Pons (tissue), 1 donor: ENCODE data around the gene GALNT9.

Source experiments
- DNase-seq: peaks from one replicate; pipeline ENCODE4 v3.0.0-alpha.2; 2016; ENCODE audit warnings: low spot score

GALNT9 gene

DNA sequence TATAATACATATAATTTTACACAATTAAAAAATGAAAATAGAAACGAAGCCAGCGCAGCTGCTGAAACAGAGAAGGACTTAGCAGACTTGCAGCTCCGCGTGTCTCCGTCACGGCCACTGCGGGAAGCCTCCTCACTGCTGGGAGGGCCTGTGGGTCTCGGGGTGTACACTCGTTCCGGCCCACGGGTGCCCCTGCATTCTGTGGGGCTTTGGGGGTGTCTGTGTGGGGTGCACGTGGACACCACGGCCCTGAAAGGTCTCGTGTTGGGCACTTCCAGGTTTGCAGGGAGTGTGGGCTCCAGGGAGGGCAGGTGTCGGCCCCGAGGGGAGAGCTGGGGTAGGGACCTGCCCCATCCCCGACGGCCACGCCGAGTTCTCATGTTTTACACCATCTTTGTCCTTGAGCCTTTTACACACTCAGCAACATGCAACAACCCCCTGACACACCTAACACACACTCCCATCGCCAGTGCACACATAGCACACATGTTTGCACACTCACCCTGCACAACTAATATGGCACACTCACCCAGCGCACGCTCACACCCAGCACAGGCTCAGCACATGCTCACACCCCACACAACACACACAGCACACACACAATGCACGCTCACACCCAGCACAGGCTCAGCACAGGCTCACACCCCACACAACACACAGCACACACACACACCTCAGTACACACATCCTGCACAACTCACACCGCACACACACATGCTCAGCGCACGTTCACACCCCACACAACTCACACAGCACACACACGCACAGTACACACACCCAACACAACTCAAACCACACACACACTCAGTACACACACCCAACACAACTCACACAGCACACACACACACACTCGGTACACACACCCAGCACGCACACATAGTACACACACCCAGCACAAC, 148.5 kb downstream of the GALNT9 start:
- no peak for DNase-seq

DNA sequence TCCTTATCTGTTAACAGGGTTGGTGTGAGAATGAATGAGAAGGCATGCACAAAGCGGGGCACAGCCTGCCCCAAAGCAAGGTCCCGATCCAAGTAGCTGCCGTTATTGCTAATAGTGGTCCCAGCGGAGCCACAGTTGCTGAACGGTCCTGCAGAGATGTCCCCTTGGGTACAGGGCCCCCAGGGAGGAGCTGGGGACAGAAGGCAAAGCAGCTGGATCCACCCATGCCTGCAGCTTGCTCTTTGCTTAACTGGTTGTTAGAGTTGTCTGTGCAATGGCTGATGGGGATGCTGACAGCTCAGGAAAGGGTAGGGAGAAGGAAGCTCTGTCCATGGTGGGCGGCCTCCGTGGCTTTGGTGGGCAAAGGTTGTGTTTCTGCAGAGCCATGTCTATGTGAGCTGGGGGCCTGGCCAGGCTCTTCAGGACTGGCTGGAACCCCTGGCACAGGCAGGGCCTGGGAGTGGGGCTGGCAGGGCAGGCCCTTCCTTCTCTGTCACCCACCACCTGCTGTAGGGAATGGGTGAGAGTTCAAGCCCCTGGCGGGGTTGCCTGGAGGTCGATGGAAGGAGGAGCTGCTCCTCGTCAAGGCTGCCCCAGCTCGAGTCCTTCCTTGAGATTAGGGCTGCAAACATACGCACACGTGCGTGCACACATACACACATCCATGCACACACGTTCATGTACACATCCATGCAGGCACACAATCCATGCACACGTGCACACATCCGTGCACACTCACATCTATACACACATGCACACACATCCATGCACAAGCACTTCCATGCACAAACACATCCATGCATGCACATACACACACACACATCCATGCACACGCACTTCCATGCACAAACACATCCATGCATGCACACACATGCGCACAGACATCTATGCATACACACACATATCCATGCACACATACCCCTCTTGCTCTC, 149.7 kb downstream of the GALNT9 start:
- DNase-seq, result no peak

DNA sequence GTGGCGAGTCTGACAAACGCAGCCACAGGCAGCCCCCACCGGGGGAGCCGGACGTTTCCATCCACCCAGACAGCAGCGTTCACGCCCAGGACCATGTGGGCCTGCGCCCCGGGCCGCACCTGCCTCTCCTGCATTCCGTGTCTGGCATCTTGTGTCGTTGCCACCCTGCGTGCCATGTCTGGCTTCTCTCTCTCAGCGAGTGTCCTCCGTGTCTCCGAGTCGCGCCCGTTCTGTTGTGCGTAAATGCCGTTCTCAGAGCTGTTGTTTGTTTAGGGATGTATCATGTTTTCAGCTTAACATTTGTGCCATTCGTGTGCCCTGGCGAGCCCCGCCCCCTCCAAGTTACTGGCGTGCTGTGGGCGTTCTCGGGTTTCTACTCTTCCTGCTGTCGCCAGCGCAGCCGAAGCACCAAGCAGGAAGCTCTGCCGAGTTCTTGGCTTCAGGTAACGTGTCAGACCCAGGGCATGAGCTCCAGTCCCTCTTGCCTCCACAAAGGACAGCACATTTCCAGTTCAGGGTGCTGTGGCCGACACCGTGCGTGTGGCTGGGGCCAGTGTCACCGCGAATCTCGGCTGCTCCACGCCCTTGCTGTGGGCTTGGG, 150.5 kb downstream of the GALNT9 start:
- no peak for DNase-seq

GRCh38 chr12:132178316-132178715, 151.1 kb downstream of the GALNT9 start:
- no peak for DNase-seq

DNA sequence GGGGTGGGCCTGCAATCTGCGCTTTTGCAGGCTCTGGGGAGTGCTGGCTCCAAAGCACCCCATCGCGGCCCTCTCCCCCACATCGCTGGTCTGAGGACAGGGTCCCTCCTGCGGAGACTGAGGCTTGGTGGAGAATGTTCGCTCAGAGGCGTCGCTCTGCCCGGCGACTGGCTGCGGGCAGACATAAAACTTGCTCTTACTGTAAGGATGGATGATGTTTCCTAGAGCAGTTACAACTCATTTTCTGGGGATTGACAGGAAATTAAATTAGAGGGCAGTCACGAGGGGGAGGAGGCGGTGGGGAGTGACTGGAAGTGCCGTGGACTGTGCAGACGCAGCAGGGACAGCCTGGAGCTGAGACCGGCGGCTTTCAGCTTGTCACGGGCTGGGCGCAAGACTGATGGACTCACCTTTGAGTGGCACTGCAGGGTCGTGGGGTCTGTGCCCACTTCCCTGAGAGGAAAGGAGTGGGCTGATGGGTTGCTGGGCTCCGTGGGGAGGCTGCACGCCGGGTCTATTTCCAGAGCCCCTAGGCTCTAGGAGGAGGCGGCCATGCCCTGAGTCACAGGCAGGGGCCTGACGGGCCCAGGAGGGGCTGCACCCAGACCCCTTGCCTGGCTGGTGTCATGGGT, 152.4 kb downstream of the GALNT9 start:
- DNase-seq, result no peak

- DNase-seq, result no peak
Measured at GRCh38 chr12:132176385-132176919, 152.9 kb downstream of the GALNT9 start.

GRCh38 chr12:132175496-132176384, 153.6 kb downstream of the GALNT9 start:
- DNase-seq, result no peak

DNA sequence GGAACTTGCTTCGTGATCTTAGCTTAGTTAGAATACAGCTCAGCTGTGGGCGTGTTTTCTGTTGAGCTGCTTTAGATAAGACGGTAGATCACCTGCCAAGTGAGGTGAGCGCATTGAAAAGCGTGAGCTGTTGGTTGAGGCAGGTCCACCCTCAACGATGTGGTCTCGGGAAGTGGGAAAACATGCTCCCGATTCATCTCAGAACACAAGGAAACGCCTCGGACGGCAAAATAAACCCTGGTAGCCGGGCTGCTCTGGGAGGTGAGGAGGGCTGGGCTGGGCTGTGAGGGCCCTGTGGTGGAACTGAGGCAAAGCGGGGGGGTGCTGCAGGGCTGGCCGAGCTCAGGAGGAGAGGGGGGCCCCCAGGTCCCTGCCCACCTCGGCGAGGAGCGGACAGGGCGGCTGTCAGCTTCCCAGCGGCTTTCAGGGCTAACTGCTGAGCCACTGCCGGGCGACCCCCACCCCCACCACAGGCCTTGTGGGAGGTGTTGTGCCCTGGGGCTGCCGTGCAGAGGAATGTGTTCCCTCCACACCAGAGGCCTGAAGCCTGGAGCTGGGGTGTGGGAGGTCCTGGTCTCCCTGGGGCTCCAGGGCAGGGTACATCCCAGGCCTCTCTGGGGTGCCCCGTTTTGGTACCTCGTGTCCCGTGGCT, 154.4 kb downstream of the GALNT9 start:
- no peak for DNase-seq

- no peak for DNase-seq
Measured at GRCh38 chr12:132174015-132174838, 155.2 kb downstream of the GALNT9 start.

- no peak for DNase-seq
Measured at GRCh38 chr12:132173135-132174014, 156.0 kb downstream of the GALNT9 start.

- no peak for DNase-seq
Measured at GRCh38 chr12:132172619-132173018, 156.8 kb downstream of the GALNT9 start.

- DNase-seq, result no peak
Measured at GRCh38 chr12:132171968-132172521, 157.3 kb downstream of the GALNT9 start.

DNA sequence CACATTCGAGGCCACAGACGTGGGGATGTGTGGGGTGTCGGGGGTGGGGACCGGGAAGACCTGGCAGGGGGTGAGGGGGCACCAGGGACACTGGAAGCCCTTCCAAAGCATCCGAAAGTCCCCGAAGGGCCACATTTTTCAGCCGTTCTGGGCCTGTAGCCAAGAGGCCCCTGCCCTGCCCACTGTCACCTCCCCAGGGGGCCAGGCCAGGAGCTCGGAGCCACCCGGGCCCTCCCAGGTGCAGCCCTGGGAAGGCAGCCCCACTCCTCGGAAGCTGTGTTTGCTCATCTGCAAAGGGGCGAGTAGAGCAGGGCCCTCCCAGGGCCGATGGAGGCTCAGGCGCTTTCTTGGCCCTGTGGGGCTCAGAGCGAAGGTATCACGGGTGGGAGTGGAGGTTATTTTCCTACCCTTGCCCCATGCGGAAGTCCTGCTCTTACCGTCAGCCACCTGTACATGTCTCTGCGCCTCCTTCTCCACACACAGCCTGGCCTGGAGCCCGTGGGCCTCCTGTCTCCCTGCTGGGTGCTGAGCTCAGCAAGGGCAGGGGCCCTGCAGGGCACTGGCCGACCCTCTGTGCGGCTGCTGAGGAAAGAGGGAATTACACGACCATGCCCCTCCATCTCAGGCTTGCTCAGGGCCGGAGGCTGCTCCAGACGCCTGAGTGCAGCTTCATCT, 158.0 kb downstream of the GALNT9 start:
- no peak for DNase-seq

- no peak for DNase-seq
Measured at GRCh38 chr12:132170637-132171292, 158.6 kb downstream of the GALNT9 start.

- no peak for DNase-seq
Measured at GRCh38 chr12:132170094-132170636, 159.2 kb downstream of the GALNT9 start.

- no peak for DNase-seq
Measured at GRCh38 chr12:132169376-132169775, 160.0 kb downstream of the GALNT9 start.
